A549 (cell line): ENCODE measurements around the gene TLR6. TPM values are rescaled to one million over a fixed set of nuclear protein-coding genes. Genes with fewer than 3 reads are reported as not detected.

Experiments used
- ATAC-seq, 2 experiments: fragments of 200-7000 bp in 1 of 2; fragments of >200 bp in 1 of 2; cut with Nextera tagmentation in 1 of 2; cut with Tn5 transposase in 1 of 2; 3 replicates each; pipeline versions ENCODE4 v1.8.0 to v1.9.1; 2018 to 2020; ENCODE audit warnings: mild to moderate bottlenecking in 1 of 2, moderate library complexity in 1 of 2
- CTCF ChIA-PET: fragments of 300-600 bp; sonication (Branson Sonifier 250); formaldehyde crosslinking; extraction: SDS; loops from one replicate; lab custom pipeline; 2021; ENCODE audit warnings: antibody characterized with exemption, inconsistent platforms; lab: Yijun Ruan, JAX
- POLR2A ChIA-PET: fragments of 350-600 bp; formaldehyde crosslinking; extraction: SDS; loops from one replicate; lab custom pipeline; 2021; ENCODE audit warnings: antibody characterized with exemption, inconsistent platforms; lab: Yijun Ruan, JAX
- DNase-seq, 2 experiments: peaks; one replicate each; pipeline versions ENCODE4 v3.0.0 to v3.0.0-alpha.2; 2011 to 2016; ENCODE audit warnings: low read depth in 1 of 2, low spot score in 1 of 2
- FAIRE-seq: peaks from 2 replicates; lab custom pipeline; 2011; peaks lifted over from hg19 to GRCh38; lab: Jason Lieb, UNC
- H3K27ac ChIP-seq, 2 experiments: fragments of >200 bp; sonication (Bioruptor Twin); formaldehyde crosslinking; 3 replicates each; pipeline ENCODE4 v1.5.1; 2016 to 2017
- H3K4me1 ChIP-seq: fragments of >200 bp; sonication (Bioruptor Twin); formaldehyde crosslinking; 3 replicates; pipeline ENCODE4 v1.6.1; 2016
- H3K4me2 ChIP-seq: fragments of >200 bp; sonication (Bioruptor Twin); formaldehyde crosslinking; 3 replicates; pipeline ENCODE4 v1.6.1; 2016
- H3K4me3 ChIP-seq: fragments of >200 bp; sonication (Bioruptor Twin); formaldehyde crosslinking; 3 replicates; pipeline ENCODE4 v1.5.1; 2016
- H3K9me3 ChIP-seq: fragments of >200 bp; sonication (Bioruptor Twin); formaldehyde crosslinking; 3 replicates; pipeline ENCODE4 v1.6.1; 2016
- BHLHE40 ChIP-seq: IDR thresholded peaks from 2 replicates; pipeline ENCODE4 v1.6.1; 2012; ENCODE audit warnings: low read depth, low read length, inconsistent platforms
- ESRRA ChIP-seq: fragments of 150-350 bp; IDR thresholded peaks from 2 replicates; pipeline ENCODE4 v1.6.1; 2014; ENCODE audit warnings: mild to moderate bottlenecking, low read length, borderline replicate concordance
- FOSB ChIP-seq: fragments of 250-450 bp; sonication (Bioruptor Pico); IDR thresholded peaks from 2 replicates; pipeline ENCODE4 v1.5.0; 2020; ENCODE audit warnings: mild to moderate bottlenecking, moderate library complexity
- FOSL2 ChIP-seq, 2 experiments: fragments of 450-650 bp in 1 of 2; fragments of >200 bp in 1 of 2; sonication (Bioruptor Twin) in 1 of 2; formaldehyde crosslinking; IDR thresholded peaks; 2 replicates each; pipeline versions ENCODE4 v1.5.0 to v1.6.1; 2016 to 2020; ENCODE audit warnings: mild to moderate bottlenecking in 1 of 2, moderate library complexity in 1 of 2
- HES2 ChIP-seq: fragments of >200 bp; sonication (Bioruptor Twin); formaldehyde crosslinking; IDR thresholded peaks from 2 replicates; pipeline ENCODE4 v1.6.1; 2016
- HEYL ChIP-seq: fragments of 250-450 bp; sonication (Bioruptor Pico); IDR thresholded peaks from 2 replicates; pipeline ENCODE4 v1.8.0; 2021; ENCODE audit warnings: mild to moderate bottlenecking, moderate library complexity
- JUNB ChIP-seq: fragments of >200 bp; sonication (Bioruptor Twin); formaldehyde crosslinking; IDR thresholded peaks from 2 replicates; pipeline ENCODE4 v1.6.1; 2016
- KDM5A ChIP-seq: fragments of 200-600 bp; sonication (generic); IDR thresholded peaks from 2 replicates; pipeline ENCODE4 v1.6.1; 2016; ENCODE audit warnings: antibody characterized with exemption, mild to moderate bottlenecking
- MYC ChIP-seq: IDR thresholded peaks from 2 replicates; pipeline ENCODE4 v1.6.1; 2012; ENCODE audit warnings: mild to moderate bottlenecking, inconsistent platforms, low read length, improper control_type of control experiment, borderline replicate concordance
- NPAS2 ChIP-seq: fragments of 250-450 bp; sonication (Bioruptor Pico); IDR thresholded peaks from 2 replicates; pipeline ENCODE4 v1.8.0; 2022; ENCODE audit warnings: mild to moderate bottlenecking, moderate library complexity, borderline replicate concordance
- NR3C1 ChIP-seq: fragments of >200 bp; sonication (Bioruptor Twin); formaldehyde crosslinking; IDR thresholded peaks from 3 replicates; pipeline ENCODE4 v1.6.1; 2017
- POLR2A ChIP-seq: IDR thresholded peaks from 2 replicates; pipeline ENCODE4 v1.6.1; 2012; ENCODE audit warnings: mild to moderate bottlenecking, low read length
- POLR2AphosphoS2 ChIP-seq: conservative IDR thresholded peaks from 2 replicates; pipeline ENCODE4 v1.6.1; 2012; ENCODE audit warnings: low read length, improper control_type of control experiment, inconsistent platforms
- RCOR1 ChIP-seq: fragments of 150-350 bp; IDR thresholded peaks from 2 replicates; pipeline ENCODE4 v1.6.1; 2014; ENCODE audit warnings: antibody characterized with exemption, low read length, low read depth
- SREBF2 ChIP-seq: fragments of 450-650 bp; IDR thresholded peaks from 2 replicates; pipeline ENCODE4 v1.6.1; 2014; ENCODE audit warnings: mild to moderate bottlenecking, moderate library complexity
- TP53 ChIP-seq: fragments of 250-450 bp; sonication (Bioruptor Pico); IDR thresholded peaks from 2 replicates; pipeline ENCODE4 v1.5.0; 2021; ENCODE audit warnings: mild to moderate bottlenecking, moderate library complexity
- ZC3H11A ChIP-seq: fragments of 450-650 bp; IDR thresholded peaks from 2 replicates; pipeline ENCODE4 v1.6.1; 2014; ENCODE audit warnings: antibody characterized with exemption, mild to moderate bottlenecking
- ZFP36 ChIP-seq: fragments of 450-650 bp; IDR thresholded peaks from 2 replicates; pipeline ENCODE4 v1.6.1; 2014; ENCODE audit warnings: borderline replicate concordance; ENCODE audit not compliant: partially characterized antibody
- ZSCAN20 ChIP-seq: fragments of 250-450 bp; sonication (Bioruptor Pico); IDR thresholded peaks from 2 replicates; pipeline ENCODE4 v1.8.0; 2022; ENCODE audit warnings: mild to moderate bottlenecking, moderate library complexity
- WGBS: methylation state at CpG from one replicate; pipeline ENCODE4 v1.1.6; 2017; ENCODE audit errors: missing lambda C conversion rate; 5-methylcytosine and 5-hydroxymethylcytosine counted together
- polyA plus RNA-seq, 4 experiments: library from polyadenylated mRNA; depleted of rRNA in 3 of 4; stranded (reverse); fragments of >200 nt; fragmentation: RNase III in 1 of 4; extraction: RNeasy Plus Mini Kit Qiagen cat#74134 plus additional on column Dnase treatment in 1 of 4; gene quantifications; 2 replicates in 3 of 4; 3 replicates in 1 of 4; pipeline ENCODE4 v1.2.3, GENCODE V29; 2011 to 2017
- TF ChIP-seq, protein P1 (sequence below): fragments of >200 bp; sonication (Bioruptor Twin); formaldehyde crosslinking; IDR thresholded peaks from 3 replicates; pipeline ENCODE4 v1.6.1; 2016
- TF ChIP-seq, protein P2 (sequence below): fragments of 200-600 bp; sonication (generic); IDR thresholded peaks from 2 replicates; pipeline ENCODE4 v1.6.1; 2016; ENCODE audit warnings: antibody characterized with exemption, mild to moderate bottlenecking, moderate library complexity
- TF ChIP-seq, protein P3 (sequence below): fragments of 250-450 bp; sonication (Bioruptor Pico); IDR thresholded peaks from 2 replicates; pipeline ENCODE4 v1.5.0; 2020; ENCODE audit warnings: low read depth, mild to moderate bottlenecking, moderate library complexity

TLR6 gene
- polyA plus RNA-seq, 2 of the 4 experiments (the other 2 are of a cell fraction): 5.6 to 11.5 TPM

- DNase-seq (no peak), ATAC-seq (no peak), FAIRE-seq (no peak)
- Histone ChIP-seq H3K27ac (no peak overlapping the region), H3K4me3 (no peak overlapping the region), H3K9me3 (no peaks in the 10 kb centered on the region), H3K4me1 (peaks cover 8% of the 10 kb centered on the region; the same call in 2 of the 3 replicates), H3K4me2 (no peak overlapping the region)
- 95% methylated on average over 4 of the region's 4 CpGs for WGBS
- CTCF ChIA-PET: interaction anchor here (2.9 kb wide), 1 partner anchor 18 kb away, joined by 14 read pairs; no protein-coding TSS in a partner anchor
- TF ChIP-seq, protein P1, sequence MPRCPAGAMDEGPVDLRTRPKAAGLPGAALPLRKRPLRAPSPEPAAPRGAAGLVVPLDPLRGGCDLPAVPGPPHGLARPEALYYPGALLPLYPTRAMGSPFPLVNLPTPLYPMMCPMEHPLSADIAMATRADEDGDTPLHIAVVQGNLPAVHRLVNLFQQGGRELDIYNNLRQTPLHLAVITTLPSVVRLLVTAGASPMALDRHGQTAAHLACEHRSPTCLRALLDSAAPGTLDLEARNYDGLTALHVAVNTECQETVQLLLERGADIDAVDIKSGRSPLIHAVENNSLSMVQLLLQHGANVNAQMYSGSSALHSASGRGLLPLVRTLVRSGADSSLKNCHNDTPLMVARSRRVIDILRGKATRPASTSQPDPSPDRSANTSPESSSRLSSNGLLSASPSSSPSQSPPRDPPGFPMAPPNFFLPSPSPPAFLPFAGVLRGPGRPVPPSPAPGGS: no peak
- TF ChIP-seq POLR2A (no peak), TP53 (no peak), NPAS2 (CRISPR knock-in tag) (no peak), FOSL2 (IDR thresholded peaks at IDR 0.05) (no peak), FOSL2 (CRISPR knock-in tag; IDR thresholded peaks at IDR 0.05) (no peak), ESRRA (no peak), ZFP36 (no peak), KDM5A (no peak)
- TF ChIP-seq, protein P2, sequence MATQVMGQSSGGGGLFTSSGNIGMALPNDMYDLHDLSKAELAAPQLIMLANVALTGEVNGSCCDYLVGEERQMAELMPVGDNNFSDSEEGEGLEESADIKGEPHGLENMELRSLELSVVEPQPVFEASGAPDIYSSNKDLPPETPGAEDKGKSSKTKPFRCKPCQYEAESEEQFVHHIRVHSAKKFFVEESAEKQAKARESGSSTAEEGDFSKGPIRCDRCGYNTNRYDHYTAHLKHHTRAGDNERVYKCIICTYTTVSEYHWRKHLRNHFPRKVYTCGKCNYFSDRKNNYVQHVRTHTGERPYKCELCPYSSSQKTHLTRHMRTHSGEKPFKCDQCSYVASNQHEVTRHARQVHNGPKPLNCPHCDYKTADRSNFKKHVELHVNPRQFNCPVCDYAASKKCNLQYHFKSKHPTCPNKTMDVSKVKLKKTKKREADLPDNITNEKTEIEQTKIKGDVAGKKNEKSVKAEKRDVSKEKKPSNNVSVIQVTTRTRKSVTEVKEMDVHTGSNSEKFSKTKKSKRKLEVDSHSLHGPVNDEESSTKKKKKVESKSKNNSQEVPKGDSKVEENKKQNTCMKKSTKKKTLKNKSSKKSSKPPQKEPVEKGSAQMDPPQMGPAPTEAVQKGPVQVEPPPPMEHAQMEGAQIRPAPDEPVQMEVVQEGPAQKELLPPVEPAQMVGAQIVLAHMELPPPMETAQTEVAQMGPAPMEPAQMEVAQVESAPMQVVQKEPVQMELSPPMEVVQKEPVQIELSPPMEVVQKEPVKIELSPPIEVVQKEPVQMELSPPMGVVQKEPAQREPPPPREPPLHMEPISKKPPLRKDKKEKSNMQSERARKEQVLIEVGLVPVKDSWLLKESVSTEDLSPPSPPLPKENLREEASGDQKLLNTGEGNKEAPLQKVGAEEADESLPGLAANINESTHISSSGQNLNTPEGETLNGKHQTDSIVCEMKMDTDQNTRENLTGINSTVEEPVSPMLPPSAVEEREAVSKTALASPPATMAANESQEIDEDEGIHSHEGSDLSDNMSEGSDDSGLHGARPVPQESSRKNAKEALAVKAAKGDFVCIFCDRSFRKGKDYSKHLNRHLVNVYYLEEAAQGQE: no peak
- POLR2A ChIA-PET: no interaction called here
Measured at GRCh38 chr4:38884254-38884653, 27.6 kb upstream of the TLR6 start.

- 94% methylated on average over 2 of the region's 2 CpGs for WGBS
- ChIA-PET POLR2A (no interaction called here), CTCF (interaction anchor here (0.5 to 2.0 kb wide), 3 partner anchors 16 to 697 kb away, joined by 3 to 7 read pairs (median 3); no protein-coding TSS in a partner anchor)
Measured at GRCh38 chr4:38876636-38877035, 20.0 kb upstream of the TLR6 start.

More at GRCh38 chr4:38876636-38877035, 20.0 kb upstream of the TLR6 start:
- H3K4me1 ChIP-seq: peaks cover 18% of the 10 kb centered on the region
- H3K27ac ChIP-seq: no peak overlapping the region
- no peak for TF ChIP-seq MYC
- TF ChIP-seq RCOR1: no peak
- TF ChIP-seq FOSL2 (IDR thresholded peaks at IDR 0.05): no peak
- TF ChIP-seq FOSL2 (CRISPR knock-in tag; IDR thresholded peaks at IDR 0.05): no peak
- TF ChIP-seq HES2: no peak
- TF ChIP-seq BHLHE40: no peak
- no peak for TF ChIP-seq POLR2A
- TF ChIP-seq, protein P1: no peak
- no peak for TF ChIP-seq ZSCAN20 (CRISPR knock-in tag)
- no peak for TF ChIP-seq FOSB
- no peak for TF ChIP-seq SREBF2
- no peak for TF ChIP-seq JUNB
- no peak for TF ChIP-seq ZC3H11A
- no peak for TF ChIP-seq POLR2AphosphoS2
- TF ChIP-seq HEYL (CRISPR knock-in tag): no peak
- TF ChIP-seq NR3C1: no peak
- TF ChIP-seq, protein P3, sequence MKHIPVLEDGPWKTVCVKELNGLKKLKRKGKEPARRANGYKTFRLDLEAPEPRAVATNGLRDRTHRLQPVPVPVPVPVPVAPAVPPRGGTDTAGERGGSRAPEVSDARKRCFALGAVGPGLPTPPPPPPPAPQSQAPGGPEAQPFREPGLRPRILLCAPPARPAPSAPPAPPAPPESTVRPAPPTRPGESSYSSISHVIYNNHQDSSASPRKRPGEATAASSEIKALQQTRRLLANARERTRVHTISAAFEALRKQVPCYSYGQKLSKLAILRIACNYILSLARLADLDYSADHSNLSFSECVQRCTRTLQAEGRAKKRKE (CRISPR knock-in tag): no peak
- TF ChIP-seq, all 56 proteins: peak for 0
- Histone ChIP-seq H3K4me2 (no peak overlapping the region), H3K9me3 (no peaks in the 10 kb centered on the region), H3K4me3 (no peak overlapping the region)
- FAIRE-seq (no peak), DNase-seq (no peak), ATAC-seq (no peak)
